Peyer's patch (tissue), 4 donors: ENCODE measurements around the gene PCNX1. TPM values are rescaled to one million over a fixed set of nuclear protein-coding genes. Genes with fewer than 3 reads are reported as not detected.
"Not testable (repeated sequence)": the region's sequence is repeated elsewhere in the genome, so short reads cannot be mapped to it uniquely, and the experiment has no call there.

Experiments
- DNase-seq, 3 donors: peaks; one replicate each; pipeline ENCODE4 v3.0.0-alpha.2; 2017 to 2019
- H3K27ac ChIP-seq, 4 donors: fragments of 200-600 bp; sonication (generic); one replicate each; pipeline ENCODE4 v1.5.1; 2016 to 2019
- H3K27me3 ChIP-seq, 2 donors: fragments of 200-600 bp; sonication (generic); one replicate each; pipeline ENCODE4 v1.5.1; 2019
- H3K36me3 ChIP-seq, 3 donors: fragments of 200-600 bp; sonication (generic); one replicate each; pipeline ENCODE4 v1.5.1; 2016 to 2019
- H3K4me1 ChIP-seq, 4 donors: fragments of 200-600 bp; sonication (generic); one replicate each; pipeline ENCODE4 v1.5.1; 2016 to 2019
- H3K4me3 ChIP-seq, 4 donors: fragments of 200-600 bp; sonication (generic); 1 replicate in 3 of 4; 2 replicates in 1 of 4; pipeline ENCODE4 v1.5.1; 2016 to 2019; ENCODE audit warnings: mild to moderate bottlenecking in 1 of 4
- H3K9me3 ChIP-seq, 4 donors: fragments of 200-600 bp; sonication (generic); one replicate each; pipeline ENCODE4 v1.5.1; 2016 to 2019; ENCODE audit warnings: mild to moderate bottlenecking in 1 of 4
- POLR2A ChIP-seq, 2 donors: fragments of 450-650 bp; IDR thresholded peaks; one replicate each; pipeline ENCODE4 v1.5.1; 2017; ENCODE audit warnings: antibody characterized with exemption in 2 of 2, mild to moderate bottlenecking in 2 of 2, moderate library complexity in 2 of 2
- total RNA-seq, 4 donors: library from RNA; depleted of rRNA; stranded (reverse); fragments of >200 nt; gene quantifications; one replicate each; pipeline ENCODE4 v1.1.0, GENCODE V29; 2016
- TF ChIP-seq, protein P1 (sequence below), 6 experiments: fragments of 450-650 bp in 4 of 6; fragments of 200-600 bp in 2 of 6; sonication (generic) in 1 of 6; IDR thresholded peaks; one replicate each; pipeline ENCODE4 v1.5.1; 2017 to 2019; ENCODE audit warnings: antibody characterized with exemption in 6 of 6, mild to moderate bottlenecking in 3 of 6, moderate library complexity in 1 of 6

The PCNX1 gene
- total RNA-seq, 4 donors from 2014 or later, result 62.7 to 136 (median 90.5) TPM

- Histone ChIP-seq H3K36me3 (no peaks in the 10 kb centered on the region), H3K4me1 (no peaks in the 10 kb centered on the region), H3K27ac (peak overlapping the region in 2 of 4 donors; percentile 30 to 40), H3K27me3 (no peaks in the 10 kb centered on the region), H3K4me3 (peak overlapping the region in 3 of 4 donors; percentile 1 to 6 (median 1)), H3K9me3 (peaks cover 0 to 4% (median 1%) of the 10 kb centered on the region in 4 donors)
- TF ChIP-seq POLR2A (IDR thresholded peaks at IDR 0.05), result no peak
- TF ChIP-seq, protein P1, sequence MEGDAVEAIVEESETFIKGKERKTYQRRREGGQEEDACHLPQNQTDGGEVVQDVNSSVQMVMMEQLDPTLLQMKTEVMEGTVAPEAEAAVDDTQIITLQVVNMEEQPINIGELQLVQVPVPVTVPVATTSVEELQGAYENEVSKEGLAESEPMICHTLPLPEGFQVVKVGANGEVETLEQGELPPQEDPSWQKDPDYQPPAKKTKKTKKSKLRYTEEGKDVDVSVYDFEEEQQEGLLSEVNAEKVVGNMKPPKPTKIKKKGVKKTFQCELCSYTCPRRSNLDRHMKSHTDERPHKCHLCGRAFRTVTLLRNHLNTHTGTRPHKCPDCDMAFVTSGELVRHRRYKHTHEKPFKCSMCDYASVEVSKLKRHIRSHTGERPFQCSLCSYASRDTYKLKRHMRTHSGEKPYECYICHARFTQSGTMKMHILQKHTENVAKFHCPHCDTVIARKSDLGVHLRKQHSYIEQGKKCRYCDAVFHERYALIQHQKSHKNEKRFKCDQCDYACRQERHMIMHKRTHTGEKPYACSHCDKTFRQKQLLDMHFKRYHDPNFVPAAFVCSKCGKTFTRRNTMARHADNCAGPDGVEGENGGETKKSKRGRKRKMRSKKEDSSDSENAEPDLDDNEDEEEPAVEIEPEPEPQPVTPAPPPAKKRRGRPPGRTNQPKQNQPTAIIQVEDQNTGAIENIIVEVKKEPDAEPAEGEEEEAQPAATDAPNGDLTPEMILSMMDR (IDR thresholded peaks at IDR 0.05), result no peak
- DNase-seq, result no peak
Observed at GRCh38 chr14:70871863-70872677, 35.2 kb upstream of the PCNX1 start.

GRCh38 chr14:70872678-70873020 lies 34.6 kb upstream of the PCNX1 start:
- H3K9me3 ChIP-seq, result peaks cover 0 to 4% (median 1%) of the 10 kb centered on the region in 4 donors
- peak overlapping the region in 2 of 4 donors; percentile 30 to 40 for H3K27ac ChIP-seq
- H3K4me1 ChIP-seq, result no peaks in the 10 kb centered on the region
- H3K4me3 ChIP-seq, result peak overlapping the region in 2 of 4 donors; percentile 1 to 6
- TF ChIP-seq POLR2A (IDR thresholded peaks at IDR 0.05), result no peak
- TF ChIP-seq, protein P1 (IDR thresholded peaks at IDR 0.05), result no peak
- DNase-seq, result no peak
- H3K36me3 ChIP-seq, result no peaks in the 10 kb centered on the region
- no peaks in the 10 kb centered on the region for H3K27me3 ChIP-seq

- TF ChIP-seq, protein P1 (IDR thresholded peaks at IDR 0.05), result peak in 4 of 6 experiments; percentile 9 to 36 (median 22)
- no peak for TF ChIP-seq POLR2A (IDR thresholded peaks at IDR 0.05)
- DNase-seq, result peak in 1 of 3 donors; percentile 61
- no peaks in the 10 kb centered on the region for H3K27me3 ChIP-seq
Observed at GRCh38 chr14:70873627-70874026, 33.6 kb upstream of the PCNX1 start.

GRCh38 chr14:70875811-70876460 lies 31.3 kb upstream of the PCNX1 start:
- not testable (repeated sequence) for H3K27ac ChIP-seq, H3K4me1 ChIP-seq, H3K27me3 ChIP-seq, H3K9me3 ChIP-seq, H3K36me3 ChIP-seq, H3K4me3 ChIP-seq, DNase-seq

More at GRCh38 chr14:70873627-70874026, 33.6 kb upstream of the PCNX1 start:
- H3K4me3 ChIP-seq, result no peak overlapping the region
- no peak overlapping the region for H3K27ac ChIP-seq
- H3K4me1 ChIP-seq, result no peaks in the 10 kb centered on the region
- peaks cover 0 to 4% (median 1%) of the 10 kb centered on the region in 4 donors for H3K9me3 ChIP-seq
- no peaks in the 10 kb centered on the region for H3K36me3 ChIP-seq

- TF ChIP-seq POLR2A (IDR thresholded peaks at IDR 0.05), result no peak
- TF ChIP-seq, protein P1 (IDR thresholded peaks at IDR 0.05), result no peak
- no peak for DNase-seq
- no peak overlapping the region for H3K4me3 ChIP-seq
- no peaks in the 10 kb centered on the region for H3K9me3 ChIP-seq
- peaks cover 0 to 7% (median 0%) of the 10 kb centered on the region in 4 donors for H3K4me1 ChIP-seq
- no peak overlapping the region for H3K27ac ChIP-seq
- H3K36me3 ChIP-seq, result no peaks in the 10 kb centered on the region
- no peaks in the 10 kb centered on the region for H3K27me3 ChIP-seq
Observed at GRCh38 chr14:70879448-70879847, 27.8 kb upstream of the PCNX1 start.

DNA sequence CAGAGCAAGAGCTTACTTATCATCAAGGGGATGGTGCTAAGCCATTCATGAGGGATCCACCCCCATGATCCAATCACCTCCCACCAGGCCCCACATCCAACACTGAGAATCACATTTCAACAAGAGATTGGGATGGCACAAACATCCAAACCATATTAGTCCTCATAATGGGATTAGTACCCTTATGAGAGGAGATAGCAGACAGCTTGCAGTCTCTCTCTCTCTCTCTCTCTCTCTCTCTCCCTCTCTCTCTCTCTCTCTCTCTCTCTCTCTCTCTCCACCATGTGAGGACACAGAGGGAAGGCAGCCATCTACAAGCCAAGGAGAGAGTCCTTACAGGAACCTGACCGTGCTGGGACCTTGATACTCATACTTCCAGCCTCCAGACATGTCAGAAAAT lies 26.4 kb upstream of the PCNX1 start:
- H3K27ac ChIP-seq, DNase-seq, H3K36me3 ChIP-seq: not testable (repeated sequence)

More for the DNA sequence above, 26.4 kb upstream of the PCNX1 start:
- H3K9me3 ChIP-seq, H3K27me3 ChIP-seq, H3K4me3 ChIP-seq, H3K4me1 ChIP-seq: not testable (repeated sequence)
